Fibroblast of the aortic adventitia (primary cell): ENCODE results near the gene CDCA5. TPM values are rescaled to one million over a fixed set of nuclear protein-coding genes. Genes with fewer than 3 reads are reported as not detected.

Source experiments
- DNase-seq: peaks from one replicate; pipeline ENCODE4 v3.0.0-alpha.2; 2010; ENCODE audit warnings: low read depth
- H3K4me3 ChIP-seq: 2 replicates; pipeline ENCODE4 v1.5.1; 2011; ENCODE audit warnings: low read depth, mild to moderate bottlenecking, control low read depth, low read length, moderate library complexity
- total RNA-seq: library from RNA; depleted of rRNA; stranded (reverse); fragments of >200 nt; gene quantifications from 2 replicates; pipeline ENCODE4 v1.2.3, GENCODE V29; 2012; ENCODE audit warnings: low replicate concordance
- TF ChIP-seq, protein P1 (sequence below): IDR thresholded peaks from 2 replicates; pipeline ENCODE4 v1.5.1; 2011; ENCODE audit warnings: mild to moderate bottlenecking, low read length, control low read depth, inconsistent platforms; ENCODE audit not compliant: insufficient read depth

The CDCA5 gene
- total RNA-seq, 1 donor, result 19.3 TPM

DNA sequence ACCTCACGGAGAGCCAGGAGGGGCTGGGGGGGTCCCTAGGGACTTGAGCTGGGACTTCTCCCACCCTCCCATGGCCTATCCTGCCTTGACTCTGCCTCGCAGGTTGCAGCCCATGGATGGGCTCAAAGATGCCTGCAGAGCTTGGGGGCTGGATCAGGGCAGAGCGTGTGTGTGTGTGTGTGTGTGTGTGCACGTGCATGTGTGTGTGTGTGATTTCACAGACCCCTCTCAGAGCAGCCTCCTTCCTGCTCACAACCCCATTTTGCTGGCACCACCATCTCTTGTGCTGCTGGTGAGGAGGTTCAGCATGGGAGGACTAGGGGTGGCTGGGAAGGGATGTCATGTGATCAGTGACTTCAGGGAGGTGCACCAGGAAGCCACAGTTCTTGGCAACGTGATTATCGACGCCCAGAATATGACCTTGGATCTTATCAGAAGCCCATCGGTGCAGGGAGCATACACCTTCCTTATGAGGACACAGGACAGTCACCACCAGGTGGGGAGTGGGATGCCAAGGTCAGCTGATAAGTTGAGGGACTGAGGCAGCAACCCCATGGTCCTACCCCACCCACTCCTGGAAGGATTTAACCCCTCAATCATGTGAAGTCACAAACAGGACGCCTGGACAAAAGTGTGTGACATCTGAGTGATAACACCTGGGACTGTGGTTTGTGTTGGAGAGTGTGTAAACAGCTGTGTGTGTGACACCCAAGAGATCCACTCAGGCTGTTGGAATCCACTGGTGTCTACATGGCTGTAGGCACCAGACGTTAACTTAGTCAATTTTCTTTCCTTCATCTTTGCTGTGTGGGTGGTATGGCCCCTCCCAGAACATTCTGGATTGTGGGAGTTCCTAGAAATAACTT lies 23.6 kb downstream of the CDCA5 start:
- TF ChIP-seq, protein P1, sequence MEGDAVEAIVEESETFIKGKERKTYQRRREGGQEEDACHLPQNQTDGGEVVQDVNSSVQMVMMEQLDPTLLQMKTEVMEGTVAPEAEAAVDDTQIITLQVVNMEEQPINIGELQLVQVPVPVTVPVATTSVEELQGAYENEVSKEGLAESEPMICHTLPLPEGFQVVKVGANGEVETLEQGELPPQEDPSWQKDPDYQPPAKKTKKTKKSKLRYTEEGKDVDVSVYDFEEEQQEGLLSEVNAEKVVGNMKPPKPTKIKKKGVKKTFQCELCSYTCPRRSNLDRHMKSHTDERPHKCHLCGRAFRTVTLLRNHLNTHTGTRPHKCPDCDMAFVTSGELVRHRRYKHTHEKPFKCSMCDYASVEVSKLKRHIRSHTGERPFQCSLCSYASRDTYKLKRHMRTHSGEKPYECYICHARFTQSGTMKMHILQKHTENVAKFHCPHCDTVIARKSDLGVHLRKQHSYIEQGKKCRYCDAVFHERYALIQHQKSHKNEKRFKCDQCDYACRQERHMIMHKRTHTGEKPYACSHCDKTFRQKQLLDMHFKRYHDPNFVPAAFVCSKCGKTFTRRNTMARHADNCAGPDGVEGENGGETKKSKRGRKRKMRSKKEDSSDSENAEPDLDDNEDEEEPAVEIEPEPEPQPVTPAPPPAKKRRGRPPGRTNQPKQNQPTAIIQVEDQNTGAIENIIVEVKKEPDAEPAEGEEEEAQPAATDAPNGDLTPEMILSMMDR, result no peak
- DNase-seq, result no peak

DNA sequence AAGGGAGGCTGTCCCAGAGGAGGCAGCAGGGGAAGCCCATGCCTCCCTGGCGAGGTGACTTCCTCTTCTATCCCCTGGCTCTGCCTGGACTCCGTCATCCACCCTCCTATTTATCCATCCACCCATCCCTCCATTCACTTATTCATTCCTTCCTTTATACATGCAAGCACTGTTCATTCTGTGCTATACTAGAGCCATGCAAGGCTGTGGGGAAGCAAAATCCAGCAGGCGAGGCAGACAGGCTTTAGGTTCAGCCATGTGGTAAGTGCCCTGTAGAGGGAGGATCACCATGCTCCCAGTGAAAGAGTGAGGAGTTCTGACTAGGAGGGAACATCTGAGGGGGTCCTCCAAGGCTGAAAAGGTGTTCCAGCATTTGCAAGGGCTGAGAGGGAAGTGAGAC lies 24.3 kb downstream of the CDCA5 start:
- DNase-seq, result no peak
- TF ChIP-seq, protein P1, result no peak
- H3K4me3 ChIP-seq, result no peak overlapping the region

More for the DNA sequence above, 23.6 kb downstream of the CDCA5 start:
- no peak overlapping the region for H3K4me3 ChIP-seq

DNA sequence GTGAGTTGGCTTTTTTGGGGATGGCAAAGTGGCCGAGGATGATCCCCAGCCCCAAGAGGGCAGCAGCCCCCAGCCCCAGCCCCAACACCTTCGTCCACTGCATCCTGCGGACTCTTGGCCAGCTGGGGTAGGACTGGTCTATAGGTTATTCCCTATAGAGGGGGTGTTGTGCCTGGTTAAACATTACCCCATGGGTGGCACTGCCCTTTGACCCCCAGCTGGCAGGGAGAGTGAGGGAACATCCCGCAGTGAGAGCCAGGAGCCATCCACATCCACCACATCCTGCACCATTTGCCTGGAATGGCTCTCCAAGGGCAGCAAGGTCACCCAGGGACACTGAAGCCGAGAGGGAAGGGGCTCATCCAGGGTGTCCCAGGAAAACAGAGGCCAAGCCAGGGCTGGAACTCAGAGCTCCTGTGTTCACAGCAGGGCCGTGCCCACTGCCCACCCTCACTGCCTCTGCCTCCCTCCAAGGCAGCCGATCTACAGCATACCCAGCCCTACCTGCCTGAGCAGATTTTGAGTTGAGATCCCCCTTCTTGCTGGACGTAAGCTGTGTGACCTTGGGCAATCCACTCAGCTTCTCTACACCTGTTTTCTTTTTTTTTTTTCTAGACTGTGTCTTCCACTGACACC lies 25.3 kb downstream of the CDCA5 start, which contains the start of gene NAALADL1:
TSS of gene NAALADL1 (minus strand) at position 135 of the 636 bp plus-strand sequence. CDS start at position 103, 32 bp downstream.
- TF ChIP-seq, protein P1, result no peak
- H3K4me3 ChIP-seq, result no peak within 1 kb of the TSS
- no peak for DNase-seq

DNA sequence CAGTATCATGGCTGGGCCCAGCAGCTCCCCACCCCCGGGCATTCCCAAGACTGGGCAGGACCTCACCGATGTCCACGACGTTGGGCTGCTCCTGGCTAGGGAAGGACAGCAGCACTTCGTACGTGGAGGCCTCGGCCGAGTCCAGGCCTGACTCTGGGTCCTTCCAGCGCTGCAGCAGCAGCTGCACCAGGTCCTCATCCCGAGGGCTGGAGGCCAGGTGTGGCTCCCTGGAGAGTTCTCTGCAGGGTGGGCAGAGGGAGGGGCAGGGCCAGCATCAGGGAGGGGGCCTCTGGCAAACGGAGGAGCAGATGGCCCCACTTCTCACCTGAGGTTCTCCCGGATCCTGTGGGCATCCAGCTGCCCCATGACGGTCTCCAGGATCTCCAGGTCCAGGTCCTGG lies 25.8 kb downstream of the CDCA5 start:
- TF ChIP-seq, protein P1, result no peak
- DNase-seq, result no peak
- H3K4me3 ChIP-seq, result no peak overlapping the region

DNA sequence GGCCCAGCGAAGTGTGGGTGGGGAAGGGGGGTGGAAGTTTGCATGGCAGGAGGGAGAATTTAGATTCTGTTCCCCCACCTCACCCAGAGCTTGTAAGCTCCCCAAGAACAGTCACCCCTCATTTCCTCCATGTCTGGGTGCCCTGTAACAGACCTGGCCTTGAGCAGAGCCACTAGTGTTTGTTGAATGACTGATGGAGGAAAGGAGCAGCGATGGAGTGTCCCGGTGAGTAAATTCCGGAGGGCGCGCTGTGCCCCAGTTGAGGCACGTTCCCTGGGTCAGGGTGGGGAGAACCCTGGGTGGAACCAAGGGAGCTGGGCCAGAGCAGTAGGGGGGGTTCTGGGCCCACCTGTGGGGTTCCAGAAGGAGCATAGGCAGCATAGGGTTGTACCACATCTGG lies 26.3 kb downstream of the CDCA5 start:
- no peak for DNase-seq
- TF ChIP-seq, protein P1, result no peak
- no peak overlapping the region for H3K4me3 ChIP-seq

DNA sequence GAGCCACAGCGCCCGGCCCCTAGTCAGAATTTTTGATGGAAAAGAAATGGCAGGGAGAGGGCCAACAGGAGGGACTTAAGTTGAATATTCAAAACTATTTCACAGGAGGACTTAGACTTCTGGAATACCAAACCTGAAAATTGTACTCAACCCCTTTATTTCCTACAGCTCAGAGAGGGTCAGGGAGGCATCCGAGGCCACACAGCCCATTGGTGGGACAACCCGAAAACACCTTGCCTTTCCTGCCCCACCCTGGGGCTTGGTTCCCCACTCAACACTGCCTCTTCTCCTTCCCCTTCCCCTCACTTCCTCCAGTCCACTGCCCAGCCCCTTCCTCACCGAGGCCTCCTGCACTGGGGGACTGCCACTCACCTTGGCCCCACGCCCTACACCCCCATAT lies 26.8 kb downstream of the CDCA5 start:
- TF ChIP-seq, protein P1, result no peak
- H3K4me3 ChIP-seq, result no peak overlapping the region
- no peak for DNase-seq
